K562 (cell line): ENCODE measurements around the gene ARL5C. TPM values are rescaled to one million over a fixed set of nuclear protein-coding genes. Genes with fewer than 3 reads are reported as not detected.

Source experiments
- ATAC-seq: fragments of 200-7000 bp; cut with Tn5 transposase; 3 replicates; pipeline ENCODE4 v1.9.1; 2020; ENCODE audit warnings: moderate library complexity
- BruUV-seq: library from RNA; stranded (reverse); fragments of 400-500 nt; replicated peaks from 2 replicates; lab custom pipeline; 2021; lab: Mats Ljungman, UMichigan
- CTCF ChIA-PET: fragments of 300-600 bp; formaldehyde crosslinking; extraction: SDS; loops from one replicate; lab custom pipeline; 2021; ENCODE audit warnings: low intra/inter-chr PET ratio; lab: Yijun Ruan, JAX
- POLR2A ChIA-PET: fragments of 300-600, 350-650 bp; sonication (Branson Sonifier 250); formaldehyde crosslinking; extraction: SDS; loops from one replicate; lab custom pipeline; 2021; ENCODE audit warnings: antibody characterized with exemption, inconsistent platforms; lab: Yijun Ruan, JAX
- DNase-seq, 4 experiments: peaks; one replicate each; pipeline versions ENCODE4 v3.0.0 to v3.0.0-alpha.2; 2011 to 2018; ENCODE audit warnings: low spot score in 3 of 4, mixed read lengths in 3 of 4; ENCODE audit errors: extremely low read depth in 1 of 4
- FAIRE-seq: peaks from 2 replicates; lab custom pipeline; 2011; peaks lifted over from hg19 to GRCh38; lab: Jason Lieb, UNC
- H2AFZ ChIP-seq: 2 replicates; pipeline ENCODE4 v1.6.0; 2011; ENCODE audit warnings: low read depth, low read length, control low read depth, inconsistent platforms
- H3K27ac ChIP-seq: fragments of 200-600 bp; 3 replicates; pipeline ENCODE4 v1.8.0; 2011; ENCODE audit warnings: low read depth, mild to moderate bottlenecking, control low read depth, inconsistent platforms, low read length, moderate library complexity, mixed read lengths; ENCODE audit errors: extremely low read depth
- H3K27me3 ChIP-seq, 2 experiments: fragments of 300-600 bp in 1 of 2; 2 replicates in 1 of 2; 3 replicates in 1 of 2; pipeline versions ENCODE4 v1.6.0 to v1.8.0; 2011; ENCODE audit warnings: inconsistent platforms in 2 of 2, low read length in 2 of 2, mild to moderate bottlenecking in 1 of 2, mixed read lengths in 1 of 2, moderate library complexity in 1 of 2; ENCODE audit not compliant: control insufficient read depth in 2 of 2, insufficient read depth in 2 of 2
- H3K36me3 ChIP-seq: fragments of 300-600 bp; 3 replicates; pipeline ENCODE4 v1.8.0; 2011; ENCODE audit warnings: mild to moderate bottlenecking, low read length, inconsistent platforms; ENCODE audit not compliant: control insufficient read depth, insufficient read depth
- H3K4me1 ChIP-seq, 2 experiments: fragments of 200-600 bp in 1 of 2; replicated peaks in 1 of 2; 2 replicates in 1 of 2; 3 replicates in 1 of 2; pipeline versions ENCODE4 v1.5.1 to v1.8.0; 2011; ENCODE audit warnings: inconsistent platforms in 2 of 2, low read length in 2 of 2, mild to moderate bottlenecking in 1 of 2, mixed read lengths in 1 of 2, moderate library complexity in 1 of 2; ENCODE audit not compliant: control insufficient read depth in 2 of 2, insufficient read depth in 2 of 2
- H3K4me2 ChIP-seq: 2 replicates; pipeline ENCODE4 v1.6.1; 2011; ENCODE audit warnings: low read length, control low read depth, inconsistent platforms, mixed read lengths; ENCODE audit not compliant: insufficient read depth
- H3K4me3 ChIP-seq: fragments of 200-600 bp; sonication (generic), shearing (Covaris generic); 2 replicates; pipeline ENCODE4 v1.5.1; 2016; ENCODE audit warnings: control low read depth, inconsistent platforms
- H3K79me2 ChIP-seq: fragments of 200-600 bp; 3 replicates; pipeline ENCODE4 v1.8.0; 2011; ENCODE audit warnings: low read length, inconsistent platforms; ENCODE audit not compliant: control insufficient read depth, insufficient read depth
- H3K9ac ChIP-seq, 2 experiments: 2 replicates each; pipeline versions ENCODE4 v1.6.0 to v1.6.1; 2011; ENCODE audit warnings: low read depth in 2 of 2, low read length in 2 of 2, control low read depth in 1 of 2, inconsistent platforms in 1 of 2, mild to moderate bottlenecking in 1 of 2, mixed read lengths in 1 of 2; ENCODE audit not compliant: insufficient read depth in 1 of 2
- H3K9me1 ChIP-seq: one replicate; pipeline ENCODE4 v1.6.0; 2011; ENCODE audit warnings: inconsistent platforms, mild to moderate bottlenecking, low read length, moderate library complexity; ENCODE audit not compliant: control insufficient read depth, insufficient read depth
- H3K9me3 ChIP-seq: replicated peaks from 2 replicates; pipeline ENCODE4 v1.5.1; 2011; ENCODE audit warnings: low read depth, low read length, inconsistent platforms; ENCODE audit not compliant: control insufficient read depth, insufficient read depth
- H4K20me1 ChIP-seq: replicated peaks from 2 replicates; pipeline ENCODE4 v1.6.1; 2011; ENCODE audit warnings: low read length, inconsistent platforms, mixed read lengths; ENCODE audit not compliant: control insufficient read depth, insufficient read depth
- CCAR2 ChIP-seq: fragments of 200-400 bp; formaldehyde crosslinking; IDR thresholded peaks from 2 replicates; pipeline ENCODE4 v1.6.1; 2017; ENCODE audit warnings: mild to moderate bottlenecking, low read depth, low read length
- DPF2 ChIP-seq: fragments of 450-650 bp; IDR thresholded peaks from 2 replicates; pipeline ENCODE4 v1.6.1; 2016
- ESRRA ChIP-seq: fragments of 450-650 bp; IDR thresholded peaks from 2 replicates; pipeline ENCODE4 v1.6.1; 2014; ENCODE audit warnings: low read depth, mild to moderate bottlenecking, moderate library complexity, borderline replicate concordance
- ETV5 ChIP-seq: sonication (generic); formaldehyde crosslinking; IDR thresholded peaks from 2 replicates; pipeline ENCODE4 v1.4.0; 2020; ENCODE audit warnings: low read depth, mild to moderate bottlenecking, missing genetic modification reagents
- REST ChIP-seq, 2 experiments: fragments of 450-650 bp; formaldehyde crosslinking in 1 of 2; IDR thresholded peaks; 2 replicates each; pipeline versions ENCODE4 v1.4.0 to v1.6.1; 2014 to 2020; ENCODE audit warnings: mild to moderate bottlenecking in 2 of 2, borderline replicate concordance in 1 of 2, low read depth in 1 of 2
- SMAD3 ChIP-seq: fragments of 450-650 bp; formaldehyde crosslinking; conservative IDR thresholded peaks from 2 replicates; pipeline ENCODE4 v1.4.0; 2020; ENCODE audit warnings: mild to moderate bottlenecking
- SNIP1 ChIP-seq: fragments of 450-650 bp; IDR thresholded peaks from 2 replicates; pipeline ENCODE4 v1.7.1; 2017; ENCODE audit warnings: low read depth, mild to moderate bottlenecking
- SP2 ChIP-seq: IDR thresholded peaks from 2 replicates; pipeline ENCODE4 v1.6.1; 2011; ENCODE audit warnings: mild to moderate bottlenecking, low read depth, low read length, moderate library complexity; ENCODE audit not compliant: poor library complexity, severe bottlenecking; ENCODE audit errors: extremely low read depth
- TFAM ChIP-seq: fragments of 250-450 bp; sonication (Bioruptor Pico); conservative IDR thresholded peaks from 2 replicates; pipeline ENCODE4 v1.5.0; 2021; ENCODE audit warnings: mild to moderate bottlenecking, moderate library complexity
- ZBTB5 ChIP-seq: fragments of 450-650 bp; IDR thresholded peaks from 2 replicates; pipeline ENCODE4 v1.6.1; 2017; ENCODE audit warnings: antibody characterized with exemption
- ZNF436 ChIP-seq: fragments of 250-450, 450-650 bp; sonication (Bioruptor Pico); formaldehyde crosslinking; IDR thresholded peaks from 2 replicates; pipeline ENCODE4 v1.7.0; 2020; ENCODE audit warnings: mild to moderate bottlenecking
- WGBS: fragments of 100-300 bp; shearing (Covaris generic); methylation state at CpG from one replicate; pipeline ENCODE4 v1.1.6; 2016; ENCODE audit warnings: low coverage, mixed read lengths; ENCODE audit not compliant: insufficient coverage; ENCODE audit errors: missing lambda C conversion rate; 5-methylcytosine and 5-hydroxymethylcytosine counted together
- in situ Hi-C: fragments of 300-500 bp; cut with MboI; formaldehyde crosslinking; loops from 4 replicates; pipeline ENCODE4 v1.15.0; 2018; ENCODE audit warnings: inconsistent platforms, mixed read lengths
- intact Hi-C: fragments of 100-400 bp; cut with micrococcal nuclease; formaldehyde crosslinking; loops from 2 replicates; pipeline ENCODE4 v1.14.2; 2022
- polyA plus RNA-seq, 8 experiments: library from polyadenylated mRNA; depleted of rRNA in 4 of 8; stranded (reverse) in 5 of 8; unstranded in 3 of 8; fragments of >200 nt; fragmentation: Nextera tagmentation in 2 of 8; fragmentation: Illumina TruSeq in 1 of 8; extraction: Ambion mirVana in 2 of 8; extraction: Trizol in 1 of 8; gene quantifications; 2 replicates each; pipeline versions ENCODE4 v1.2.1 to v1.2.3, GENCODE V29; 2011 to 2014; ENCODE audit warnings: inconsistent platforms in 1 of 8, missing spikeins in 1 of 8
- total RNA-seq, 7 experiments: library from RNA; depleted of rRNA in 6 of 7; stranded (reverse); fragments of >200 nt in 6 of 7; fragmentation: Illumina TruSeq in 2 of 7; extraction: Trizol in 2 of 7; gene quantifications; 2 replicates each; pipeline versions ENCODE4 v1.2.1 to v1.2.3, GENCODE V29; 2011 to 2021; ENCODE audit warnings: low replicate concordance in 1 of 7

ARL5C gene
- total and polyA plus RNA-seq, 9 of the 15 experiments (the other 6 are each of a cell fraction or from before 2014, with no cell fraction given), result not detected

GRCh38 chr17:39164675-39165143 is 1.3 kb downstream of the ARL5C start:
- POLR2A ChIA-PET, result interaction anchor here (0.5 to 1.4 kb wide), 8 partner anchors 9 to 277 kb away, joined by 3 to 14 read pairs (median 3); partner anchors contain the start of gene PLXDC1
- no TSS peak for BruUV-seq
- Histone ChIP-seq H4K20me1 (no peaks in the 10 kb centered on the region), H3K36me3 (no peaks in the 10 kb centered on the region), H3K4me3 (no peak overlapping the region), H3K27ac (no peak overlapping the region), H3K9me3 (no peaks in the 10 kb centered on the region), H3K4me2 (peak overlapping the region; percentile 70), H3K27me3 (peaks cover 0 to 7% of the 10 kb centered on the region in 2 experiments; a peak in 2 of 5 replicates), H3K79me2 (no peaks in the 10 kb centered on the region), H2AFZ (peak overlapping the region; percentile 75), H3K9me1 (no peaks in the 10 kb centered on the region), H3K4me1 (peaks cover 5 to 19% of the 10 kb centered on the region in 2 experiments; a peak in 3 of 5 replicates), H3K9ac (peak overlapping the region in 1 of 2 experiments; percentile 62; a peak in 2 of 4 replicates)
- peak; percentile 81 for FAIRE-seq
- in situ Hi-C loops (no loop called here), intact Hi-C loops (no loop called here)
- 12% methylated on average over 15 of the region's 15 CpGs for WGBS
- peak; percentile 74 to 91 (median 86) for DNase-seq
- CTCF ChIA-PET, result interaction anchor here (0.7 kb wide), 1 partner anchor 80 kb away, joined by 4 read pairs; no protein-coding TSS in a partner anchor
- ATAC-seq, result peak; percentile 94
- TF ChIP-seq ZBTB5 (0 out of 2 replicates have a peak, but pooled peaks have one; percentile 17), SNIP1 (no peak), CCAR2 (no peak), SMAD3 (no peak), ETV5 (CRISPR knock-in tag) (no peak), ESRRA (no peak), DPF2 (no peak), SP2 (peak; percentile 33), REST (IDR thresholded peaks at IDR 0.05; ENCODE audit: borderline replicate concordance) (peak; percentile 17; the same call in 1 of the 2 replicates), REST (CRISPR knock-in tag; IDR thresholded peaks at IDR 0.05; ENCODE audit: low read depth) (no peak), ZNF436 (no peak), TFAM (no peak)
